Common myeloid progenitor, CD34-positive (primary cell): ENCODE measurements around the gene NCAN.
A peak's percentile ranks its signal among the peaks of the same experiment; 100 is the strongest.

Experiments
- CTCF ChIA-PET: fragments of 350-600 bp; sonication (Branson Sonifier 250); formaldehyde crosslinking; loops from one replicate; lab custom pipeline; 2021; ENCODE audit warnings: antibody characterized with exemption; lab: Charles Lee
- POLR2A ChIA-PET: fragments of 350-600 bp; sonication (Branson Sonifier 250); formaldehyde crosslinking; loops from one replicate; lab custom pipeline; 2021; ENCODE audit warnings: antibody characterized with exemption; lab: Charles Lee
- DNase-seq, 3 donors: peaks; one replicate each; pipeline versions ENCODE4 v3.0.0 to v3.0.0-alpha.2; 2013
- H3K27ac ChIP-seq, 2 experiments: 1 replicate in 1 of 2; 2 replicates in 1 of 2; pipeline ENCODE4 v1.7.0; 2013; ENCODE audit warnings: inconsistent platforms in 2 of 2, low read length in 2 of 2, mild to moderate bottlenecking in 2 of 2, low read depth in 1 of 2, moderate library complexity in 1 of 2; ENCODE audit not compliant: severe bottlenecking in 2 of 2, insufficient read depth in 1 of 2, poor library complexity in 1 of 2
- H3K27me3 ChIP-seq, 5 experiments: replicated peaks in 2 of 5; 1 replicate in 3 of 5; 2 replicates in 2 of 5; pipeline versions ENCODE4 v1.6.1 to v1.7.0; 2013; ENCODE audit warnings: low read length in 4 of 5, mild to moderate bottlenecking in 2 of 5, moderate library complexity in 2 of 5, inconsistent platforms in 1 of 5; ENCODE audit not compliant: insufficient read depth in 5 of 5, control insufficient read depth in 4 of 5
- H3K36me3 ChIP-seq, 4 experiments: 1 replicate in 2 of 4; 2 replicates in 2 of 4; pipeline versions ENCODE4 v1.6.1 to v1.7.0; 2013; ENCODE audit warnings: low read length in 3 of 4, control low read depth in 1 of 4, mild to moderate bottlenecking in 1 of 4; ENCODE audit not compliant: control insufficient read depth in 4 of 4, insufficient read depth in 4 of 4
- H3K4me1 ChIP-seq, 4 experiments: 1 replicate in 3 of 4; 2 replicates in 1 of 4; pipeline versions ENCODE4 v1.6.1 to v1.7.1; 2013; ENCODE audit warnings: low read length in 3 of 4, mild to moderate bottlenecking in 3 of 4, control low read depth in 1 of 4, inconsistent platforms in 1 of 4, moderate library complexity in 1 of 4; ENCODE audit not compliant: control insufficient read depth in 4 of 4, insufficient read depth in 4 of 4; ENCODE audit errors: control extremely low read depth in 1 of 4
- H3K4me3 ChIP-seq, 7 experiments: 1 replicate in 4 of 7; 2 replicates in 3 of 7; pipeline versions ENCODE4 v1.5.1 to v1.7.0; 2013; ENCODE audit warnings: mild to moderate bottlenecking in 7 of 7, low read length in 6 of 7, moderate library complexity in 6 of 7, inconsistent platforms in 2 of 7, low read depth in 2 of 7, control low read depth in 1 of 7; ENCODE audit not compliant: insufficient read depth in 4 of 7, control insufficient read depth in 1 of 7; ENCODE audit errors: extremely low read depth in 1 of 7
- H3K9me3 ChIP-seq, 5 experiments: 1 replicate in 4 of 5; 2 replicates in 1 of 5; pipeline versions ENCODE4 v1.6.1 to v1.7.1; 2013; ENCODE audit warnings: low read length in 4 of 5, mild to moderate bottlenecking in 2 of 5, inconsistent platforms in 1 of 5, low read depth in 1 of 5, moderate library complexity in 1 of 5; ENCODE audit not compliant: control insufficient read depth in 4 of 5, insufficient read depth in 2 of 5; ENCODE audit errors: control extremely low read depth in 1 of 5
- WGBS: methylation state at CpG from one replicate; pipeline ENCODE4 v1.1.5; 2013; ENCODE audit not compliant: insufficient coverage; 5-methylcytosine and 5-hydroxymethylcytosine counted together

NCAN gene

GRCh38 chr19:19274716-19275565 is 63.2 kb downstream of the NCAN start:
- Histone ChIP-seq H3K27ac (no peak overlapping the region), H3K36me3 (peaks cover 0 to 48% (median 36%) of the 10 kb centered on the region in 4 experiments), H3K4me1 (peaks cover 0 to 4% (median 2%) of the 10 kb centered on the region in 4 experiments), H3K4me3 (no peak overlapping the region), H3K27me3 (peaks cover 0 to 51% (median 10%) of the 10 kb centered on the region in 5 experiments), H3K9me3 (no peaks in the 10 kb centered on the region)
- WGBS: 77% methylated on average over 8 of the region's 9 CpGs
- CTCF ChIA-PET: no interaction called here
- peak in 2 of 3 donors; percentile 11 to 15 for DNase-seq
- POLR2A ChIA-PET: no interaction called here

GRCh38 chr19:19276386-19276785 is 64.6 kb downstream of the NCAN start:
- ChIA-PET POLR2A (no interaction called here), CTCF (no interaction called here)
- Histone ChIP-seq H3K27ac (no peak overlapping the region), H3K27me3 (peaks cover 0 to 41% (median 10%) of the 10 kb centered on the region in 5 experiments), H3K4me3 (no peak overlapping the region), H3K36me3 (peaks cover 0 to 63% (median 45%) of the 10 kb centered on the region in 4 experiments), H3K9me3 (no peaks in the 10 kb centered on the region), H3K4me1 (peaks cover 0 to 4% (median 2%) of the 10 kb centered on the region in 4 experiments)
- no peak for DNase-seq
- 97% methylated on average over 12 of the region's 12 CpGs for WGBS

- CTCF ChIA-PET: no interaction called here
- H3K27me3 ChIP-seq: peaks cover 0 to 39% (median 10%) of the 10 kb centered on the region in 5 experiments
- POLR2A ChIA-PET: no interaction called here
- no peak overlapping the region for H3K27ac ChIP-seq
- no peak for DNase-seq
- no peak overlapping the region for H3K4me3 ChIP-seq
- no peaks in the 10 kb centered on the region for H3K9me3 ChIP-seq
- H3K36me3 ChIP-seq: peaks cover 0 to 67% (median 48%) of the 10 kb centered on the region in 4 experiments
- peaks cover 0 to 4% (median 2%) of the 10 kb centered on the region in 4 experiments for H3K4me1 ChIP-seq
- WGBS: 97% methylated on average over 16 of the region's 20 CpGs
Measured at GRCh38 chr19:19276851-19277250, 65.1 kb downstream of the NCAN start.

GRCh38 chr19:19278315-19278714 is 66.6 kb downstream of the NCAN start:
- Histone ChIP-seq H3K4me3 (no peak overlapping the region), H3K4me1 (peaks cover 0 to 2% (median under 1%) of the 10 kb centered on the region in 4 experiments), H3K9me3 (no peaks in the 10 kb centered on the region), H3K27me3 (peaks cover 0 to 25% (median 6%) of the 10 kb centered on the region in 5 experiments), H3K27ac (no peak overlapping the region), H3K36me3 (peaks cover 2 to 70% (median 50%) of the 10 kb centered on the region in 4 experiments)
- CTCF ChIA-PET: no interaction called here
- DNase-seq: no peak
- WGBS: 93% methylated on average over 7 of the region's 7 CpGs
- POLR2A ChIA-PET: no interaction called here

GRCh38 chr19:19279062-19279612 is 67.4 kb downstream of the NCAN start:
- Histone ChIP-seq H3K27ac (no peak overlapping the region), H3K9me3 (no peaks in the 10 kb centered on the region), H3K4me1 (no peaks in the 10 kb centered on the region), H3K36me3 (peaks cover 8 to 76% (median 55%) of the 10 kb centered on the region in 4 experiments), H3K4me3 (no peak overlapping the region), H3K27me3 (peaks cover 0 to 17% (median 2%) of the 10 kb centered on the region in 5 experiments)
- DNase-seq: no peak
- ChIA-PET POLR2A (no interaction called here), CTCF (no interaction called here)
- 93% methylated on average over 14 of the region's 19 CpGs for WGBS

- DNase-seq: no peak
- Histone ChIP-seq H3K4me1 (no peaks in the 10 kb centered on the region), H3K27me3 (peaks cover 0 to 10% (median 0%) of the 10 kb centered on the region in 5 experiments), H3K36me3 (peaks cover 12 to 81% (median 60%) of the 10 kb centered on the region in 4 experiments), H3K27ac (no peak overlapping the region), H3K9me3 (peaks cover 0 to 3% (median 0%) of the 10 kb centered on the region in 5 experiments), H3K4me3 (no peak overlapping the region)
- 99% methylated on average over 14 of the region's 16 CpGs for WGBS
- ChIA-PET CTCF (no interaction called here), POLR2A (no interaction called here)
Measured at GRCh38 chr19:19279853-19280252, 68.1 kb downstream of the NCAN start.

- 98% methylated on average over 16 of the region's 16 CpGs for WGBS
- ChIA-PET CTCF (interaction anchor here (1.0 kb wide), 1 partner anchor 114 kb away, joined by 3 read pairs; no protein-coding TSS in a partner anchor), POLR2A (no interaction called here)
- Histone ChIP-seq H3K9me3 (peaks cover 0 to 3% (median 0%) of the 10 kb centered on the region in 5 experiments), H3K36me3 (peaks cover 12 to 82% (median 59%) of the 10 kb centered on the region in 4 experiments), H3K4me1 (no peaks in the 10 kb centered on the region), H3K27ac (no peak overlapping the region), H3K27me3 (peaks cover 0 to 3% (median 0%) of the 10 kb centered on the region in 5 experiments), H3K4me3 (no peak overlapping the region)
- DNase-seq: no peak
Measured at GRCh38 chr19:19280561-19280960, 68.8 kb downstream of the NCAN start.
